ENCODE results near the gene PORCN.

Gene PORCN

DNA sequence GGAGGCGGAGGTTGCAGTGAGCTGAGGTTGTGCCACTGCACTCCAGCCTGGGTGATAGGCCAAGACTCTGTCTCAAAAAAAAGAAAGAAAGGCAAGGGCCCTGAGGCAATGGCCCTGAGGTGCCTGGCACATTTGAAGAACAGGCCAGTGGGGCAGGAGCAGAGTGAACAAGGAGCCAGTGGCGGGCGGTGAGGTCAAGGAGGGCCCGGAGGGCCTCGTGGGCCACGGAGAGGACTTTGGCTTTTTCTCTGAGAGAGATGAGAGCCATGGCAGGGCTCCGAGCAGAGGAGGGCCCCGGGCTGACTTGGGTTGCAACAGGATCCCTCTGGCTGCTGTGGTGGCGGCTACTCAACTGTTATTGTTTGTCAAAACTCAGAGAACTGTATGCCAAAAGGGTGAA, 19.5 kb upstream of the PORCN start:
- H3K27me3 ChIP-seq (ENCODE audit: insufficient read depth, low read depth), result no peaks in the 10 kb centered on the region
- no peaks in the 10 kb centered on the region for H4K20me1 ChIP-seq (ENCODE audit: insufficient read depth)
- H3K36me3 ChIP-seq (ENCODE audit: insufficient read depth), result no peaks in the 10 kb centered on the region
- no peak overlapping the region for H3K4me3 ChIP-seq (IDR thresholded peaks at IDR 0.05; ENCODE audit: insufficient read depth, low read depth, low read length)
- no peak overlapping the region for H3K27ac ChIP-seq
- no peak overlapping the region for H2AFZ ChIP-seq (ENCODE audit: low read depth)
- H3K4me2 ChIP-seq, result no peak overlapping the region
- TF ChIP-seq, protein P1, sequence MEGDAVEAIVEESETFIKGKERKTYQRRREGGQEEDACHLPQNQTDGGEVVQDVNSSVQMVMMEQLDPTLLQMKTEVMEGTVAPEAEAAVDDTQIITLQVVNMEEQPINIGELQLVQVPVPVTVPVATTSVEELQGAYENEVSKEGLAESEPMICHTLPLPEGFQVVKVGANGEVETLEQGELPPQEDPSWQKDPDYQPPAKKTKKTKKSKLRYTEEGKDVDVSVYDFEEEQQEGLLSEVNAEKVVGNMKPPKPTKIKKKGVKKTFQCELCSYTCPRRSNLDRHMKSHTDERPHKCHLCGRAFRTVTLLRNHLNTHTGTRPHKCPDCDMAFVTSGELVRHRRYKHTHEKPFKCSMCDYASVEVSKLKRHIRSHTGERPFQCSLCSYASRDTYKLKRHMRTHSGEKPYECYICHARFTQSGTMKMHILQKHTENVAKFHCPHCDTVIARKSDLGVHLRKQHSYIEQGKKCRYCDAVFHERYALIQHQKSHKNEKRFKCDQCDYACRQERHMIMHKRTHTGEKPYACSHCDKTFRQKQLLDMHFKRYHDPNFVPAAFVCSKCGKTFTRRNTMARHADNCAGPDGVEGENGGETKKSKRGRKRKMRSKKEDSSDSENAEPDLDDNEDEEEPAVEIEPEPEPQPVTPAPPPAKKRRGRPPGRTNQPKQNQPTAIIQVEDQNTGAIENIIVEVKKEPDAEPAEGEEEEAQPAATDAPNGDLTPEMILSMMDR (conservative IDR thresholded peaks at IDR 0.05; ENCODE audit: low read depth, low read length), result no peak
- no peak overlapping the region for H3K9ac ChIP-seq
- no peaks in the 10 kb centered on the region for H3K79me2 ChIP-seq (ENCODE audit: insufficient read depth, low read depth)
- H3K4me1 ChIP-seq (ENCODE audit: low read depth, poor library complexity, severe bottlenecking), result peaks cover 6% of the 10 kb centered on the region

DNA sequence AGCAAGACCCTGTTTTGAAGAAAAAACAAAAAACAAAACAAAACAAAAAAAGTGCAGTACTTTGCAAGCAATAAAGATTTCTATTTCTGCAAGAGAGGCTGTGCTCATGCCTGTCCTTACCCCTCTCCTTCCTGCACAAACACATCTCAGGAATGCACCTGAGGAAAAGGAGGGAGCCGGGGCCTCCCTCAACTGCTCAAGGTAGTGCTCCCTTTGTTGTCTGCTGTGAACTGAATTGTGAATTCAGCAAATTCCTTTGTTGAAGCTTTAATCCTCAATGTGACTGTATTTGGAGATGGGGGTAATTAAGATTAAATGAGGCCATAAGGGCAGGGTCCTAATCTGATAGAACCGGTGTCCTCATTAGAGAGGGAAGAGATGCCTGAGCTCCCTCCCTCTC, 18.9 kb upstream of the PORCN start:
- peaks cover 6% of the 10 kb centered on the region for H3K4me1 ChIP-seq (ENCODE audit: low read depth, poor library complexity, severe bottlenecking)
- no peak overlapping the region for H2AFZ ChIP-seq (ENCODE audit: low read depth)
- H3K4me3 ChIP-seq (IDR thresholded peaks at IDR 0.05; ENCODE audit: insufficient read depth, low read depth, low read length), result no peak overlapping the region
- no peaks in the 10 kb centered on the region for H4K20me1 ChIP-seq (ENCODE audit: insufficient read depth)
- H3K27ac ChIP-seq, result no peak overlapping the region
- TF ChIP-seq, protein P1 (conservative IDR thresholded peaks at IDR 0.05; ENCODE audit: low read depth, low read length), result no peak
- no peak overlapping the region for H3K9ac ChIP-seq
- H3K79me2 ChIP-seq (ENCODE audit: insufficient read depth, low read depth), result no peaks in the 10 kb centered on the region
- no peaks in the 10 kb centered on the region for H3K27me3 ChIP-seq (ENCODE audit: insufficient read depth, low read depth)
- H3K36me3 ChIP-seq (ENCODE audit: insufficient read depth), result no peaks in the 10 kb centered on the region
- no peak overlapping the region for H3K4me2 ChIP-seq

DNA sequence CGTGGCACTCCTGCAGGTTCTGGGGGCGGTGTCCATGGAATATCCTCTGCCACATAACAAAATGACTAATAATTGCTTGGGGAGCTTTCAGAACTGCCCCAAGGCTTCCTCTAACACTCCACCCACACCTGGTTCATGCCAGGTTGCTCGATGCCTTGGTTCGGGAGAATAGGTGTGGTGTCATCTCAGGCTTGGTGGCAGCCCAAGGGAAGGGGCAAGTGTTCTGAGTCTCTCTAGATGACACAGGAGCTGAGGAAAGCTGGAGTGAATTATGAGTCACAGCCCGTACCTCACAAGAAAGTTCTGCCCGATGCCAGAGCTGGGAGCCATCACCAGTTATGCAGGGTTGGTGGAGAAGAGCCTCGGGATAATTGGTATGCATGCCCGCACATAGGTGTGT, 18.1 kb upstream of the PORCN start:
- TF ChIP-seq, protein P1 (conservative IDR thresholded peaks at IDR 0.05; ENCODE audit: low read depth, low read length), result no peak

DNA sequence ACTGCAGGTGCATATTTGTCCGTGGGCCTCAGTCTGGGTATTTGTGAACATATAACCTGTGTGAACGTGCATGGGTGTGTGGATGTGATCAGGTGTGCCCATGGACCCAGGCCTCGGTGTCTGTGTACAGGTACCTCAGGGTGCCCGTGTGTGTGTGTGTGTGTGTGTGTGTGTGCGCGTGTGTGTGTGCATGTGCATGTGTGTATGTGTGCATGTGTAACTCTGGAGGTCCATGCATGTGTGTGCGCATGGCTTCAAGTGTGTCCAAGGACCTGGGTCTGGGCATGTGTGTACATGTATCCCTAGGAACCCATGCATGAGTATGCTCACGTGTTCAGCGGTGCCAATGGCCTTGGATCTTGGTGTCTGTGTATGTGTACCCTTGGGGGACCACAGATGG, 17.0 kb upstream of the PORCN start:
- H3K4me2 ChIP-seq, result no peak overlapping the region

More for the DNA sequence above, 18.1 kb upstream of the PORCN start:
- H2AFZ ChIP-seq (ENCODE audit: low read depth), result no peak overlapping the region
- no peak overlapping the region for H3K4me3 ChIP-seq (IDR thresholded peaks at IDR 0.05; ENCODE audit: insufficient read depth, low read depth, low read length)
- no peaks in the 10 kb centered on the region for H3K79me2 ChIP-seq (ENCODE audit: insufficient read depth, low read depth)
- H4K20me1 ChIP-seq (ENCODE audit: insufficient read depth), result no peaks in the 10 kb centered on the region
- H3K9ac ChIP-seq, result no peak overlapping the region
- peaks cover 6% of the 10 kb centered on the region for H3K4me1 ChIP-seq (ENCODE audit: low read depth, poor library complexity, severe bottlenecking)
- H3K27ac ChIP-seq, result no peak overlapping the region
- H3K36me3 ChIP-seq (ENCODE audit: insufficient read depth), result no peaks in the 10 kb centered on the region
- no peaks in the 10 kb centered on the region for H3K27me3 ChIP-seq (ENCODE audit: insufficient read depth, low read depth)
- H3K4me2 ChIP-seq, result no peak overlapping the region

More for the DNA sequence above, 17.0 kb upstream of the PORCN start:
- no peak overlapping the region for H3K27ac ChIP-seq
- H3K36me3 ChIP-seq (ENCODE audit: insufficient read depth), result no peaks in the 10 kb centered on the region
- no peaks in the 10 kb centered on the region for H4K20me1 ChIP-seq (ENCODE audit: insufficient read depth)
- H3K9ac ChIP-seq, result no peak overlapping the region
- H3K4me1 ChIP-seq (ENCODE audit: low read depth, poor library complexity, severe bottlenecking), result peaks cover 6% of the 10 kb centered on the region
- H3K27me3 ChIP-seq (ENCODE audit: insufficient read depth, low read depth), result no peaks in the 10 kb centered on the region
- no peaks in the 10 kb centered on the region for H3K79me2 ChIP-seq (ENCODE audit: insufficient read depth, low read depth)
- no peak overlapping the region for H2AFZ ChIP-seq (ENCODE audit: low read depth)
- TF ChIP-seq, protein P1 (conservative IDR thresholded peaks at IDR 0.05; ENCODE audit: low read depth, low read length), result no peak
- no peak overlapping the region for H3K4me3 ChIP-seq (IDR thresholded peaks at IDR 0.05; ENCODE audit: insufficient read depth, low read depth, low read length)

Data from KMS-11 (cell line).